GM15510 (cell line): ENCODE data around the gene ASAP2.

Source experiments
- POLR2A ChIP-seq: IDR thresholded peaks from 3 replicates; pipeline ENCODE4 v1.6.1; 2011; ENCODE audit warnings: borderline replicate concordance; ENCODE audit not compliant: insufficient read length; ENCODE audit errors: extremely low read depth

Gene ASAP2

GRCh38 chr2:9365498-9366019, 158.9 kb downstream of the ASAP2 start:
- no peak for TF ChIP-seq POLR2A

GRCh38 chr2:9366026-9366425, 159.4 kb downstream of the ASAP2 start:
- no peak for TF ChIP-seq POLR2A

- TF ChIP-seq POLR2A = no peak
These were observed 164.1 kb downstream of the ASAP2 start for GRCh38 chr2:9370746-9371145.

GRCh38 chr2:9373047-9373446, 166.4 kb downstream of the ASAP2 start:
- TF ChIP-seq POLR2A = no peak

GRCh38 chr2:9373476-9373875, 166.9 kb downstream of the ASAP2 start:
- TF ChIP-seq POLR2A = no peak

GRCh38 chr2:9374071-9374730, 167.6 kb downstream of the ASAP2 start:
- TF ChIP-seq POLR2A = no peak

- TF ChIP-seq POLR2A = no peak
These were observed 169.3 kb downstream of the ASAP2 start for GRCh38 chr2:9375857-9376428.

- no peak for TF ChIP-seq POLR2A
These were observed 171.0 kb downstream of the ASAP2 start for GRCh38 chr2:9377461-9378097.

GRCh38 chr2:9378433-9379390, 172.1 kb downstream of the ASAP2 start:
- TF ChIP-seq POLR2A = no peak

GRCh38 chr2:9379391-9379755, 172.8 kb downstream of the ASAP2 start:
- no peak for TF ChIP-seq POLR2A

- TF ChIP-seq POLR2A = no peak
These were observed 174.4 kb downstream of the ASAP2 start for GRCh38 chr2:9380702-9381628.

- TF ChIP-seq POLR2A = no peak
These were observed 176.1 kb downstream of the ASAP2 start for GRCh38 chr2:9382604-9383235.

- TF ChIP-seq POLR2A = no peak
These were observed 177.9 kb downstream of the ASAP2 start for GRCh38 chr2:9384521-9384920.

- no peak for TF ChIP-seq POLR2A
These were observed 179.2 kb downstream of the ASAP2 start for GRCh38 chr2:9385841-9386240.

GRCh38 chr2:9388199-9388681, 181.6 kb downstream of the ASAP2 start:
- TF ChIP-seq POLR2A = no peak
